Stomach (tissue), 9 donors: ENCODE measurements around the gene ADD3. TPM values are rescaled to one million over a fixed set of nuclear protein-coding genes. Genes with fewer than 3 reads are reported as not detected.

ENCODE experiments used
- DNase-seq, 2 donors: peaks; one replicate each; pipeline versions ENCODE4 v3.0.0 to v3.0.0-alpha.2; 2013 to 2019
- H3K27ac ChIP-seq, 5 donors: fragments of 200-600 bp in 4 of 5; sonication (generic) in 4 of 5; one replicate each; pipeline ENCODE4 v1.5.1; 2013 to 2019; ENCODE audit warnings: mild to moderate bottlenecking in 1 of 5, moderate library complexity in 1 of 5
- H3K27me3 ChIP-seq, 3 donors: fragments of 200-600 bp; sonication (generic); one replicate each; pipeline ENCODE4 v1.5.1; 2017 to 2019; ENCODE audit warnings: mixed run types in 1 of 3
- H3K36me3 ChIP-seq, 4 donors: fragments of 200-600 bp; sonication (generic); 1 replicate in 3 of 4; 2 replicates in 1 of 4; pipeline ENCODE4 v1.5.1; 2016 to 2019
- H3K4me1 ChIP-seq, 4 donors: fragments of 200-600 bp; sonication (generic); one replicate each; pipeline ENCODE4 v1.5.1; 2016 to 2019
- H3K4me3 ChIP-seq, 4 donors: fragments of 200-600 bp; sonication (generic) in 3 of 4; one replicate each; pipeline ENCODE4 v1.5.1; 2016 to 2019; ENCODE audit warnings: mild to moderate bottlenecking in 1 of 4
- H3K9me3 ChIP-seq, 4 donors: fragments of 200-600 bp; sonication (generic); one replicate each; pipeline ENCODE4 v1.5.1; 2016 to 2019
- EP300 ChIP-seq: sonication (generic); formaldehyde crosslinking; IDR thresholded peaks from one replicate; pipeline ENCODE4 v1.6.1; 2017; ENCODE audit warnings: antibody characterized with exemption
- POLR2A ChIP-seq, 4 donors: fragments of 450-650 bp; IDR thresholded peaks; one replicate each; pipeline ENCODE4 v1.6.1; 2016; ENCODE audit warnings: antibody characterized with exemption in 4 of 4, control low read depth in 2 of 4, mild to moderate bottlenecking in 1 of 4, moderate library complexity in 1 of 4
- POLR2AphosphoS5 ChIP-seq, 3 donors: sonication (generic); formaldehyde crosslinking; IDR thresholded peaks; one replicate each; pipeline ENCODE4 v1.6.1; 2016; ENCODE audit warnings: antibody characterized with exemption in 3 of 3
- WGBS, 5 donors: extraction: QIAGEN DNeasy Blood & Tissue Kit in 3 of 5; methylation state at CpG; one replicate each; pipeline versions ENCODE4 v1.1.5 to v1.1.7; 2013 to 2018; 5-methylcytosine and 5-hydroxymethylcytosine counted together
- intact Hi-C: fragments of 100-400 bp; cut with DNase I; formaldehyde crosslinking; loops from one replicate; pipeline ENCODE4 v1.15.1; 2023; ENCODE audit warnings: low total_unique reads
- polyA plus RNA-seq, 3 donors: library from polyadenylated mRNA; stranded (reverse); fragments of 200-250 nt; gene quantifications; one replicate each; pipeline ENCODE4 v1.2.3, GENCODE V29; 2013
- total RNA-seq, 5 donors: library from RNA; depleted of rRNA; stranded (reverse); fragments of >200 nt; gene quantifications; one replicate each; pipeline versions ENCODE4 v1.1.0 to v1.2.3, GENCODE V29; 2014 to 2016
- TF ChIP-seq, protein P1 (sequence below), 7 experiments: fragments of 450-650 bp in 4 of 7; fragments of 200-600 bp in 3 of 7; sonication (generic) in 3 of 7; IDR thresholded peaks; one replicate each; pipeline ENCODE4 v1.5.1; 2016 to 2019; ENCODE audit warnings: antibody characterized with exemption in 7 of 7, control low read depth in 2 of 7, mild to moderate bottlenecking in 1 of 7
- donor health status: healthy with polysubstance abuse.
- donor health status: Bipolar disorder and iron deficiency.
- donor health status: healthy.

The ADD3 gene
- total and polyA plus RNA-seq, 8 donors = 22.9 to 600 (median 80.3) TPM

DNA sequence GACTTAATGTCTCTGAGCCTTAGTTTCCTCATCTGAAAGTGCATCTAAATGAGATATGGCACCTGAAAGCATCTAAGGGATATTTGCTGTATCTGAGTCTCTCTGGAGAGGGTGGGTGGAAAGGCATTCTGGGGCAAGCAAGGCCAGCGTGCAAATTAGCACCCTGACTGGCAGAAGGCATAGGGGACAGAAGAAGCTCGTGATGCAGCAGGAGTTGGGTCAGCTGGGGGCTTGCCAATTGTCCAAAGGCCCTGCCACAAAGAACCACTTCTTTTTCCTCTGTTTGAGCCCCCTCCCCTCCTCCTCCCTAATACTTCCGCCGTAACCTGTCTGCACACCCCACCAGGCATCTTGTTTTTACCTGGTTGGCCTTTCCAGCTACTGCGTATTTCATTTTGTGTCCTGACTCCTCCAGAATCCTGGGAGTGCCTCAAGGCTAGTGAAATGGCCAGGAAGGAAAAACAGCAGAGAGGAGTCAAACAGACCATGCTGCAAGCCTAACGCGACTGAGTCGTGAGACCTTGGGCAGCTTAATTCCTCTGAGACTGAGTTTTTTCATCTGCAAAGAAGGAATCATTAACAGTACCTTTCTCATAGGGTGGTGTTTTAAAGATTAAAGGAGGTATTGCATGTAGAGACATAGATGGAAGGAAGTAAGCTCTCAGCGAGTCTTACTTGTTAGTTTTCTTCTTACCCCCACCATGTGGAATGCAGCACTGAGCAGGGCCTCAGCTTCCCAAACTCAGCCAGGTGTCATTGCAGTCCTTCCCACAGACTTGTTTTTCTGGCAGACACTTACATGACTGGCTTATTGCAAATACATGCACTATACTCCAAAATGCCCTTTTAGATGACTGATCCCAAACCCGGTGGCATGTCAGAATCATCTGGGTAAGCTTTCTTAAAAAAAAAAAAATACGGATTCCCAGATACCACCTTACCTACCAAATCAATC, 150.5 kb downstream of the ADD3 start:
- no peak for TF ChIP-seq EP300
- TF ChIP-seq, protein P1, sequence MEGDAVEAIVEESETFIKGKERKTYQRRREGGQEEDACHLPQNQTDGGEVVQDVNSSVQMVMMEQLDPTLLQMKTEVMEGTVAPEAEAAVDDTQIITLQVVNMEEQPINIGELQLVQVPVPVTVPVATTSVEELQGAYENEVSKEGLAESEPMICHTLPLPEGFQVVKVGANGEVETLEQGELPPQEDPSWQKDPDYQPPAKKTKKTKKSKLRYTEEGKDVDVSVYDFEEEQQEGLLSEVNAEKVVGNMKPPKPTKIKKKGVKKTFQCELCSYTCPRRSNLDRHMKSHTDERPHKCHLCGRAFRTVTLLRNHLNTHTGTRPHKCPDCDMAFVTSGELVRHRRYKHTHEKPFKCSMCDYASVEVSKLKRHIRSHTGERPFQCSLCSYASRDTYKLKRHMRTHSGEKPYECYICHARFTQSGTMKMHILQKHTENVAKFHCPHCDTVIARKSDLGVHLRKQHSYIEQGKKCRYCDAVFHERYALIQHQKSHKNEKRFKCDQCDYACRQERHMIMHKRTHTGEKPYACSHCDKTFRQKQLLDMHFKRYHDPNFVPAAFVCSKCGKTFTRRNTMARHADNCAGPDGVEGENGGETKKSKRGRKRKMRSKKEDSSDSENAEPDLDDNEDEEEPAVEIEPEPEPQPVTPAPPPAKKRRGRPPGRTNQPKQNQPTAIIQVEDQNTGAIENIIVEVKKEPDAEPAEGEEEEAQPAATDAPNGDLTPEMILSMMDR (IDR thresholded peaks at IDR 0.05) = no peak
- TF ChIP-seq POLR2AphosphoS5 (IDR thresholded peaks at IDR 0.05) = no peak
- no peak for TF ChIP-seq POLR2A (IDR thresholded peaks at IDR 0.05)
- no peaks in the 10 kb centered on the region for H3K4me1 ChIP-seq
- no peak for DNase-seq
- 84 to 89% (median 88%) methylated on average over 11 of the region's 11 CpGs for WGBS, 5 donors
- H3K27me3 ChIP-seq = peaks cover 0 to 18% (median 0%) of the 10 kb centered on the region in 3 donors
- H3K9me3 ChIP-seq = no peaks in the 10 kb centered on the region
- H3K27ac ChIP-seq = no peak overlapping the region
- H3K4me3 ChIP-seq = no peak overlapping the region
- no peaks in the 10 kb centered on the region for H3K36me3 ChIP-seq
- intact Hi-C loops = no loop called here

DNA sequence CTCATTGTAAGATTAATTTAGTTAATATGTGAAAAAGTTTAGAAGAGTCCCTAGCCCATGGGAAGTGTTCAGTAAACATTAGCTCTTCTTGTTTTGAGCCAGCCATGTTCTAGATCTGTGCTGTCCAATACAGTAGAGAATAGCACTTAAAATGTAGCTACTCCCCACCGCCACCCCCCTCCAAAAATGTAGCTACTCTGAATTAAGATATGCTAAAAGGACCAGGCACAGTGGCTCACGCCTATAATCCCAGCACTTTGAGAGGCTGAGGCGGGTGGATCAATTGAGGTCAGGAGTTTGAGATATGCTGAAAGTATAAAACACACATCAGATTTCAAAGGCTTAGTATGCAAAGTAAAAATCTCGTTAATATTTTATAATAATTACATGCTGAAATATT, 152.3 kb downstream of the ADD3 start:
- Histone ChIP-seq H3K4me1 (no peaks in the 10 kb centered on the region), H3K27ac (no peak overlapping the region), H3K4me3 (no peak overlapping the region), H3K36me3 (no peaks in the 10 kb centered on the region), H3K9me3 (no peaks in the 10 kb centered on the region), H3K27me3 (peaks cover 0 to 17% (median 0%) of the 10 kb centered on the region in 3 donors)
- 76 to 88% (median 82%) methylated on average over 4 of the region's 4 CpGs for WGBS, 5 donors
- no peak for DNase-seq
- intact Hi-C loops = no loop called here
- TF ChIP-seq EP300 (no peak), POLR2AphosphoS5 (IDR thresholded peaks at IDR 0.05) (no peak), POLR2A (IDR thresholded peaks at IDR 0.05) (no peak)
- TF ChIP-seq, protein P1 (IDR thresholded peaks at IDR 0.05) = no peak

DNA sequence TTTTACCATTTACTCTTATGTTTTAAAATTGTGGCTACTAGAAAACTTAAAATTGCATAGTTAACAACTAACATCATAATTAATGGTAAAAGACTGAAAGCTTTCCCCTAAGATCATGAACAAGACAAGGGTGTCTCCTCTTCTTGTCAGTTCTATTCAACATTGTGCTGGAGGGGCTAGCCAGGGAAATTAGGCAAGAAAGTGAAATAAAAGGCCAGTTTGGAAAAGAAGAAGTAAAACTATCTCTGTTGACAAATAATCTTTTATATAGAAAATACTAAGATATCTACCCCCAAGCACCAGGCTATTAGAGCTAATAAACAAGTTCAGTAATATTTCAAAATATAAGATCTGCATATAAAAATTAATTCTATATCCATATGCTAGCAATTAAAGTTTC, 152.7 kb downstream of the ADD3 start:
- H3K4me3 ChIP-seq = no peak overlapping the region
- H3K27ac ChIP-seq = no peak overlapping the region
- no peaks in the 10 kb centered on the region for H3K4me1 ChIP-seq
- no peak for DNase-seq
- no peaks in the 10 kb centered on the region for H3K36me3 ChIP-seq
- TF ChIP-seq, protein P1 (IDR thresholded peaks at IDR 0.05) = no peak
- TF ChIP-seq POLR2AphosphoS5 (IDR thresholded peaks at IDR 0.05) (no peak), EP300 (no peak), POLR2A (IDR thresholded peaks at IDR 0.05) (no peak)
- intact Hi-C loops = no loop called here
- peaks cover 0 to 21% (median 0%) of the 10 kb centered on the region in 3 donors for H3K27me3 ChIP-seq
- no peaks in the 10 kb centered on the region for H3K9me3 ChIP-seq

DNA sequence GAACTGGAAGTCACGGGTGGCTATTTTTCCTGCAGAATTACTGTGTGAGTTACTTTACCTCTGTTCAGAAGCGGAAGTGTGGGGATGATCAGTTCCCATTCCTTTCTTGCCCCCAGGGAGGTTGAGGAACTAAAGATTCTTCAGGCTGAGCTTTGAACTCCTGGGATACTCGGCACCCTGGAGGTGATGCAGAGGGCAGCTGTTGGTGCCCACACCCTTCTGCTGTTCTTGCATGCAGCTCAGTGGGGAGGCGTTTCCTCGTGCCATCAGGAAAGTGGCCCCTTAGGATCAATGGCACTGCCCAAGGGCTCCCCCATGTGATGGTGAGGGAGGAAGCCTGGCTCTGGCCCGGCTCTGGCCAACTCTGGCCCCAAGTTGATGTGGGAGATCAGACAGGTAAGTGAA, 155.0 kb downstream of the ADD3 start:
- Histone ChIP-seq H3K27ac (no peak overlapping the region), H3K36me3 (no peaks in the 10 kb centered on the region), H3K27me3 (peaks cover 0 to 35% (median 1%) of the 10 kb centered on the region in 3 donors), H3K4me3 (no peak overlapping the region), H3K9me3 (no peaks in the 10 kb centered on the region), H3K4me1 (no peaks in the 10 kb centered on the region)
- WGBS, 5 donors = 43 to 76% (median 47%) methylated on average over 2 to 6 of the region's 6 CpGs
- intact Hi-C loops = no loop called here
- no peak for DNase-seq
- TF ChIP-seq POLR2A (IDR thresholded peaks at IDR 0.05) (no peak), EP300 (no peak), POLR2AphosphoS5 (IDR thresholded peaks at IDR 0.05) (no peak)
- TF ChIP-seq, protein P1 (IDR thresholded peaks at IDR 0.05) = no peak
